Thyroid gland (tissue), 4 donors: ENCODE data around the gene BLVRB. TPM values are rescaled to one million over a fixed set of nuclear protein-coding genes. Genes with fewer than 3 reads are reported as not detected.
A peak's percentile ranks its signal among the peaks of the same experiment; 100 is the strongest.
"Not testable (repeated sequence)": the region's sequence is repeated elsewhere in the genome, so short reads cannot be mapped to it uniquely, and the experiment has no call there.

Source experiments
- DNase-seq, 2 donors: peaks; one replicate each; pipeline ENCODE4 v3.0.0-alpha.2; 2019
- H3K27ac ChIP-seq, 3 donors: fragments of 200-600 bp; sonication (generic); 1 replicate in 2 of 3; 2 replicates in 1 of 3; pipeline ENCODE4 v1.5.1; 2016 to 2019; ENCODE audit warnings: mild to moderate bottlenecking in 1 of 3, moderate library complexity in 1 of 3
- H3K27me3 ChIP-seq: fragments of 200-600 bp; sonication (generic); one replicate; pipeline ENCODE4 v1.5.1; 2019
- H3K36me3 ChIP-seq, 2 donors: fragments of 200-600 bp; sonication (generic); one replicate each; pipeline ENCODE4 v1.5.1; 2016 to 2019
- H3K4me1 ChIP-seq, 2 donors: fragments of 200-600 bp; sonication (generic); one replicate each; pipeline ENCODE4 v1.5.1; 2017 to 2019
- H3K4me3 ChIP-seq, 3 donors: fragments of 200-600 bp; sonication (generic); replicated peaks in 1 of 3; 1 replicate in 2 of 3; 2 replicates in 1 of 3; pipeline ENCODE4 v1.5.1; 2016; ENCODE audit warnings: mild to moderate bottlenecking in 1 of 3
- H3K9me3 ChIP-seq: fragments of 200-600 bp; sonication (generic); one replicate; pipeline ENCODE4 v1.5.1; 2017
- POLR2A ChIP-seq, 2 donors: fragments of 450-650 bp; IDR thresholded peaks; one replicate each; pipeline ENCODE4 v1.6.1; 2017; ENCODE audit warnings: antibody characterized with exemption in 2 of 2, mild to moderate bottlenecking in 2 of 2, moderate library complexity in 1 of 2
- WGBS, 2 donors: methylation state at CpG; one replicate each; pipeline ENCODE4 v1.1.5; 2017; 5-methylcytosine and 5-hydroxymethylcytosine counted together
- intact Hi-C: fragments of 100-400 bp; cut with DNase I; formaldehyde crosslinking; loops from one replicate; pipeline ENCODE4 v1.15.1; 2023
- total RNA-seq, 4 donors: library from RNA; depleted of rRNA; stranded (reverse); fragments of >200 nt; gene quantifications; one replicate each; pipeline ENCODE4 v1.2.3, GENCODE V29; 2016
- TF ChIP-seq, protein P1 (sequence below), 6 experiments: fragments of 200-600 bp in 3 of 6; fragments of 450-650 bp in 3 of 6; sonication (generic) in 3 of 6; IDR thresholded peaks; one replicate each; pipeline ENCODE4 v1.5.1; 2016 to 2019; ENCODE audit warnings: antibody characterized with exemption in 6 of 6, mild to moderate bottlenecking in 2 of 6, inconsistent platforms in 1 of 6, moderate library complexity in 1 of 6

The BLVRB gene
- total RNA-seq, 4 donors from 2014 or later: 111 to 238 (median 205) TPM

DNA sequence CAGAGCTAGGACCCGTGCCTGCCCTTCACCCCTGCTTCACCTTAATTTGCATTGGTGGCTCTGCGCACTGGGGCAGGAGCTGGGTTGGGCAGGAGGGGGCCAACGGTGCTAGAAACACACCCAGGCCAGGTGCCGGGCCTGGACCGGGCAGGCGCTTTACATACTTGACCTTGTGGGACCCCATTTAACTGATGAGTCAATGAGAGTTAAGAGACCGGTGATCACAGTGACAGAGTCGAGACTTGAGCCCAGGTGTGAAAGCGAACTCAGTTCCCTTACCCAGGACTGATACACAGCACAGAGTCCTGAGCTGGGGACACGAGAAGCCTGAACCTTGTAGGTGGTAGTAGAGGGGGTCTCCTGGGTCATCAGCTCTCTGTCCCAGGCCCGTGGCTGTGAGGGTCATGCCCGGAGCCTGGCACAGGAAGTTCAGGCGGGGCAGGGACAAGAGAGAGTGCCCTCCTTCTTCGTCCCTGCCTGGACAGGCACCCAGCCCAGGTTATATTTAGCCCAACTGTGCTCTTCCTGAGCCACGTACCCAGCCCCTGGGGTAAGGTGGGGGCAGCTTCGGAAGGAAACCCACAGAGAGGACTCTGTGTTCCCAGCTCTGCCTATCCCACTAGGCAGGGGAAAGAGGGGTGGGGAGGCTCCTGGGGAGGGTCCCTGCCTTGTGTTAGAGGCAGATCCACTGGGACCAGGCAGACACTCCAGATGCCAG lies 54.3 kb downstream of the BLVRB start:
- WGBS, 2 donors: 51 to 65% methylated on average over 9 to 16 of the region's 16 CpGs
- peak; percentile 39 to 53 for DNase-seq
- Histone ChIP-seq H3K27me3 (no peaks in the 10 kb centered on the region), H3K27ac (peak overlapping the region; percentile 64 to 81 (median 75)), H3K4me1 (peaks cover 28 to 32% of the 10 kb centered on the region in 2 donors), H3K36me3 (no peaks in the 10 kb centered on the region), H3K4me3 (no peak overlapping the region), H3K9me3 (no peaks in the 10 kb centered on the region)
- intact Hi-C loops: no loop called here
- TF ChIP-seq, protein P1, sequence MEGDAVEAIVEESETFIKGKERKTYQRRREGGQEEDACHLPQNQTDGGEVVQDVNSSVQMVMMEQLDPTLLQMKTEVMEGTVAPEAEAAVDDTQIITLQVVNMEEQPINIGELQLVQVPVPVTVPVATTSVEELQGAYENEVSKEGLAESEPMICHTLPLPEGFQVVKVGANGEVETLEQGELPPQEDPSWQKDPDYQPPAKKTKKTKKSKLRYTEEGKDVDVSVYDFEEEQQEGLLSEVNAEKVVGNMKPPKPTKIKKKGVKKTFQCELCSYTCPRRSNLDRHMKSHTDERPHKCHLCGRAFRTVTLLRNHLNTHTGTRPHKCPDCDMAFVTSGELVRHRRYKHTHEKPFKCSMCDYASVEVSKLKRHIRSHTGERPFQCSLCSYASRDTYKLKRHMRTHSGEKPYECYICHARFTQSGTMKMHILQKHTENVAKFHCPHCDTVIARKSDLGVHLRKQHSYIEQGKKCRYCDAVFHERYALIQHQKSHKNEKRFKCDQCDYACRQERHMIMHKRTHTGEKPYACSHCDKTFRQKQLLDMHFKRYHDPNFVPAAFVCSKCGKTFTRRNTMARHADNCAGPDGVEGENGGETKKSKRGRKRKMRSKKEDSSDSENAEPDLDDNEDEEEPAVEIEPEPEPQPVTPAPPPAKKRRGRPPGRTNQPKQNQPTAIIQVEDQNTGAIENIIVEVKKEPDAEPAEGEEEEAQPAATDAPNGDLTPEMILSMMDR (IDR thresholded peaks at IDR 0.05): no peak
- TF ChIP-seq POLR2A (IDR thresholded peaks at IDR 0.05): no peak

DNA sequence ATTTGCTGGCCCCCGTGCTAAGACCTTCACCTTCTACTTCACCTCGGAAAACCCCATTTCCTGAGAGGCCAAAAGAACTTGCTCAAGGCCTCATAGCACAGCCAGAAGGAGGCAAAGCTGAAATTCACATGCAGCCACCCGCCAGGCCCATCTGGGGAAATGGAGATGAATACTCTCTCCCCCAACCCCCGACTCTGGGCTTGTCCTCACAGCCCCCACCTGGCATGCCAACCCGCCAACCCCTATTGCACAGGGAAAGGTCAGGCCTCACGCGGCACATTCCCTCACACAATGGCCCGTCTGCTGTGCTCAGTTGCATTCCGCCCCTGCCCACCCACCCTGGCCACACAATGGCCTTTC lies 55.5 kb downstream of the BLVRB start:
- no peaks in the 10 kb centered on the region for H3K36me3 ChIP-seq
- H3K27me3 ChIP-seq: no peaks in the 10 kb centered on the region
- no peak for DNase-seq
- TF ChIP-seq, protein P1 (IDR thresholded peaks at IDR 0.05): no peak
- TF ChIP-seq POLR2A (IDR thresholded peaks at IDR 0.05): no peak
- WGBS, 2 donors: 83 to 88% methylated on average over 9 of the region's 9 CpGs
- intact Hi-C loops: no loop called here
- no peak overlapping the region for H3K4me3 ChIP-seq
- peak overlapping the region in 1 of 3 donors; percentile 81 for H3K27ac ChIP-seq
- H3K4me1 ChIP-seq: peaks cover 21 to 28% of the 10 kb centered on the region in 2 donors
- H3K9me3 ChIP-seq: no peaks in the 10 kb centered on the region

DNA sequence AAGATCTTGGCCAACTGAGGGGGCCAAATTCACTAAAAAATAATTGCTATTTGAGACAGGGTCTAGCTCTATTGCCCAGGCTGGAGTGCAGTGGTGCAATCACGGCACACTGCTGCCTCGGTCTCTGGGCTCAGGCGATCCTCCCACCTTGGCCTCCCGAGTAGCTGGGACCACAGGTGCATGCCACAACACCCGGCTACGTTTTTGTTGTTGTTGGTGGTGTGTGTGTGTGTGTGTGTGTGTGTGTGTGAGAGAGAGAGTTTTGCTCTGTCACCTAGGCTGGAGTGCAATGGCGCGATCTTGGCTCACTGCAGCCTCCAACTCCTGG lies 57.0 kb downstream of the BLVRB start:
- H3K27ac ChIP-seq, H3K9me3 ChIP-seq, H3K36me3 ChIP-seq, H3K4me3 ChIP-seq, DNase-seq, H3K27me3 ChIP-seq: not testable (repeated sequence)
- intact Hi-C loops: loop anchor here (5.0 kb wide), 1 partner anchor 56 kb away; no protein-coding TSS in a partner anchor
- H3K4me1 ChIP-seq: peaks cover 16 to 22% of the 10 kb centered on the region in 2 donors
- WGBS, 2 donors: 84 to 100% methylated on average over 2 to 5 of the region's 8 CpGs

DNA sequence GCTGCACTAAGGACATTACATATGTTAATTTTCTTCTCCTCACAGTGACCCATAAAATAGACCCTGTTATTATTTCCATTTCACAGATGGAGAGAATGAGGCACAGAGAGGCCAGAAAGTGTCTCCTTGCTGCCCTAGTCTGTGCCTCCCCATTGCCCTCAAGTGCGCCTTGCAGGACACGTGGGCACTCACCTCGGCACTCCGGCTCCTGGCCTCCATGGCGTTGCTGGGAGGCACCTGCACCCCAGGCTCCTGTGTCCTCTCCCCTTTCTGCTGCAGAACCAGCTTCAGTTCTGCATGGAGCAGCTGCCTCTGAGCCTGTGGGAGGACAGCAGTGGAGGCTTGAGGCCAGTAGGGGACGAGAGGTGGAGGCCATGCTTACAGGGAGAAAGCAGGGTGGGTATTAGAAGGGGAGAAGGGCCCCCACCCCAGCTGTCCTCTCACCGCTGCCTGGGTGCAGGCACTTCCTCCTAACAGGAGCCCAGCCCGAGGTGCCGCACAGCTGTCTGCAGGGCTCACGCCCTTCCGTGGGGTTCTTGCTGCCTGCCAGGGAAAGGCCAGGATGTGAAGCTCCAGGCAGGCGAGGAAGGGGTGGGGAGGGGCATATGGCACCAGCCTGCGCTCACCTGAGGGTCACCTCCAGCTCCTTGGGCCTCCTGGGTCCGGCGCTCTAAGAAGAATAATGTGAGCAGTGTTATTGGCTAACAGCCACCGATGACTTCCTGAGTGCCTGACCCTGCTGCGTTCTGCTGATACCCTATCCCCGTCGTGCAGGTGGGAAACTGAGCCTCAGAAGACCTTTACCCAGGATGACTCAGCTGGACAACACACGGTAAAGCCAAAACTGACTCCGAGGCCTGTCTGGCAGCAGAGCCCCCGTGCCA lies 57.6 kb downstream of the BLVRB start:
- Histone ChIP-seq H3K9me3 (no peaks in the 10 kb centered on the region), H3K4me1 (peaks cover 16 to 28% of the 10 kb centered on the region in 2 donors), H3K4me3 (no peak overlapping the region), H3K27ac (no peak overlapping the region), H3K27me3 (no peaks in the 10 kb centered on the region), H3K36me3 (no peaks in the 10 kb centered on the region)
- intact Hi-C loops: loop anchor here (5.0 kb wide), 1 partner anchor 56 kb away; no protein-coding TSS in a partner anchor
- DNase-seq: no peak
- no peak for TF ChIP-seq POLR2A (IDR thresholded peaks at IDR 0.05)
- TF ChIP-seq, protein P1 (IDR thresholded peaks at IDR 0.05): no peak
- WGBS, 2 donors: 71 to 76% methylated on average over 17 to 21 of the region's 22 CpGs

DNA sequence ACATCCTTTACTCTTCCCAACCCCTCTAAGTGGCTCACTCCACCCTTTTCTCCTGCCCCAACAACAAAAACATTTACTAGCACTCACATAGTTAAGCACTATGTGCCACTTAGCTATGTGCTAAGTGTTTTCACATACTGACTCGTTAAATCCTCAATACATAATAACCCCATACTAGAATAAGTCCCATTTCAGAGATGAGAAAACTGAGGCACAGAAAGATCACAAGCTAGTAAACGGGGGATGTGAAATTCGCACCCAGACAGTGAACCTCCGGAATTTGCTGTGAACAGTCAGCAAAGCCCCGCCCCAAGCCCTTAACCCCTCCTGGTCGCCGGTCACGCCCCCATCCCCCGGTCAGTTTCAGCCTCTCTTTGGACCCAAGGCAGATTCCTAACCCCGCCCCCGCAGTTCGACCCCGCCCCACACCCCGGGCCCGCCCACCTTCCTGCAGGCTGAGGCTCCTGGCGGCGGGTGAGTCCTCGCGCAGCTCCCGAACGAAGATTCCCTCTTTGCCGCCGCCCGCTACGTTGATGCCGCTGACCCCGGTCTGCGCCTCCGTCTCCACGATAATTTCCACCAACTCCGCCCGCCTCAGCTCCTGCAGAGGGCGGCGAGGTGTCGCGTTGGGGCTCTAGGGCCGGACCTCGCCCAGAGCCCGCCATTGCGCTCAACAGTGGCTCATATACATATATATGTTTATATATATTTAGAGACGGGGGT lies 62.1 kb downstream of the BLVRB start:
- TF ChIP-seq POLR2A (IDR thresholded peaks at IDR 0.05): no peak
- TF ChIP-seq, protein P1 (IDR thresholded peaks at IDR 0.05): peak in 1 of 6 experiments; percentile 23
- Histone ChIP-seq H3K27ac (peak overlapping the region; percentile 63 to 89 (median 63)), H3K4me1 (peaks cover 4 to 8% of the 10 kb centered on the region in 2 donors), H3K36me3 (no peaks in the 10 kb centered on the region), H3K27me3 (no peaks in the 10 kb centered on the region), H3K4me3 (peak overlapping the region in 2 of 3 donors; percentile 11 to 53), H3K9me3 (no peaks in the 10 kb centered on the region)
- 1 to 2% methylated on average over 23 to 27 of the region's 41 CpGs for WGBS, 2 donors
- DNase-seq: peak; percentile 90 to 92
- intact Hi-C loops: no loop called here
